H1 (cell line): ENCODE measurements around the gene NRXN3.

ENCODE experiments used
- E2F6 ChIP-seq: IDR thresholded peaks from 2 replicates; pipeline ENCODE4 v1.6.1; 2012; ENCODE audit warnings: inconsistent platforms
- EGR1 ChIP-seq: IDR thresholded peaks from 2 replicates; pipeline ENCODE4 v1.6.1; 2011; ENCODE audit warnings: low read depth, low read length, borderline replicate concordance
- EZH2 ChIP-seq: fragments of 200-600 bp; sonication (generic); IDR thresholded peaks from 2 replicates; pipeline ENCODE4 v1.7.1; 2012; ENCODE audit warnings: low read depth, mild to moderate bottlenecking, moderate library complexity, low read length, inconsistent platforms; ENCODE audit not compliant: severe bottlenecking
- GABPA ChIP-seq: IDR thresholded peaks from 2 replicates; pipeline ENCODE4 v1.6.1; 2011; ENCODE audit warnings: mild to moderate bottlenecking, low read length, moderate library complexity, borderline replicate concordance; ENCODE audit not compliant: insufficient read depth
- RFX5 ChIP-seq: IDR thresholded peaks from 2 replicates; pipeline ENCODE4 v1.6.1; 2011; ENCODE audit warnings: low read depth, low read length, improper control_type of control experiment, borderline replicate concordance
- SIN3A ChIP-seq, 2 experiments: IDR thresholded peaks in 1 of 2; conservative IDR thresholded peaks in 1 of 2; 2 replicates each; pipeline ENCODE4 v1.6.1; 2011 to 2012; ENCODE audit warnings: low read length in 2 of 2, improper control_type of control experiment in 1 of 2, low read depth in 1 of 2, mild to moderate bottlenecking in 1 of 2

DNA sequence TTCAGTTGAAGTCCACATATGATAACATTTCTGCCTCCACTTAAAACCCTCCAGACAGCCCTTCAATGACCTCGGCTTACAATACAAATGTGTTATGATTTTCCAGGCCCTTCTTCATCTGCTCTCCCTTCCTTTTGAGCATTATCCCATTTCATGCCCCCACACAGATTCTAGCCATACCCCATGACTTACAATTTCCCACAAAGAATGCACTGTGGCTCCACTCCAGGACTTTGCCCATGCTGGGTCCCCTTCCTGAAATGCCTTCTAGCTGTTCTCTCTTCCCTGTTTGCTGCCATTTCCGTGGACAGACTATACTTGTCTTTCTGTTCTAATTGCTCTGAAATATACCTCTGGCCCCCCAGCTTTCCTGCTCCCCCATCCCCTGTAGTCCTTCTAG lies 1078.0 kb downstream of the NRXN3 start:
- TF ChIP-seq EZH2 (no peak), GABPA (no peak), RFX5 (no peak), EGR1 (no peak), E2F6 (no peak), SIN3A (conservative IDR thresholded peaks at IDR 0.05 in 1 of 2, IDR thresholded peaks at IDR 0.05 in 1 of 2; ENCODE audit: low read depth in 1 of 2, low read length in 2 of 2) (no peak)
